Common myeloid progenitor, CD34-positive (primary cell): ENCODE measurements around the gene ADGRL1.

Experiments
- CTCF ChIA-PET: fragments of 350-600 bp; sonication (Branson Sonifier 250); formaldehyde crosslinking; loops from one replicate; lab custom pipeline; 2021; ENCODE audit warnings: antibody characterized with exemption; lab: Charles Lee
- POLR2A ChIA-PET: fragments of 350-600 bp; sonication (Branson Sonifier 250); formaldehyde crosslinking; loops from one replicate; lab custom pipeline; 2021; ENCODE audit warnings: antibody characterized with exemption; lab: Charles Lee
- DNase-seq, 3 donors: peaks; one replicate each; pipeline versions ENCODE4 v3.0.0 to v3.0.0-alpha.2; 2013
- H3K27ac ChIP-seq, 2 experiments: 1 replicate in 1 of 2; 2 replicates in 1 of 2; pipeline ENCODE4 v1.7.0; 2013; ENCODE audit warnings: inconsistent platforms in 2 of 2, low read length in 2 of 2, mild to moderate bottlenecking in 2 of 2, low read depth in 1 of 2, moderate library complexity in 1 of 2; ENCODE audit not compliant: severe bottlenecking in 2 of 2, insufficient read depth in 1 of 2, poor library complexity in 1 of 2
- H3K27me3 ChIP-seq, 5 experiments: replicated peaks in 2 of 5; 1 replicate in 3 of 5; 2 replicates in 2 of 5; pipeline versions ENCODE4 v1.6.1 to v1.7.0; 2013; ENCODE audit warnings: low read length in 4 of 5, mild to moderate bottlenecking in 2 of 5, moderate library complexity in 2 of 5, inconsistent platforms in 1 of 5; ENCODE audit not compliant: insufficient read depth in 5 of 5, control insufficient read depth in 4 of 5
- H3K36me3 ChIP-seq, 4 experiments: 1 replicate in 2 of 4; 2 replicates in 2 of 4; pipeline versions ENCODE4 v1.6.1 to v1.7.0; 2013; ENCODE audit warnings: low read length in 3 of 4, control low read depth in 1 of 4, mild to moderate bottlenecking in 1 of 4; ENCODE audit not compliant: control insufficient read depth in 4 of 4, insufficient read depth in 4 of 4
- H3K4me1 ChIP-seq, 4 experiments: 1 replicate in 3 of 4; 2 replicates in 1 of 4; pipeline versions ENCODE4 v1.6.1 to v1.7.1; 2013; ENCODE audit warnings: low read length in 3 of 4, mild to moderate bottlenecking in 3 of 4, control low read depth in 1 of 4, inconsistent platforms in 1 of 4, moderate library complexity in 1 of 4; ENCODE audit not compliant: control insufficient read depth in 4 of 4, insufficient read depth in 4 of 4; ENCODE audit errors: control extremely low read depth in 1 of 4
- H3K4me3 ChIP-seq, 7 experiments: 1 replicate in 4 of 7; 2 replicates in 3 of 7; pipeline versions ENCODE4 v1.5.1 to v1.7.0; 2013; ENCODE audit warnings: mild to moderate bottlenecking in 7 of 7, low read length in 6 of 7, moderate library complexity in 6 of 7, inconsistent platforms in 2 of 7, low read depth in 2 of 7, control low read depth in 1 of 7; ENCODE audit not compliant: insufficient read depth in 4 of 7, control insufficient read depth in 1 of 7; ENCODE audit errors: extremely low read depth in 1 of 7
- H3K9me3 ChIP-seq, 5 experiments: 1 replicate in 4 of 5; 2 replicates in 1 of 5; pipeline versions ENCODE4 v1.6.1 to v1.7.1; 2013; ENCODE audit warnings: low read length in 4 of 5, mild to moderate bottlenecking in 2 of 5, inconsistent platforms in 1 of 5, low read depth in 1 of 5, moderate library complexity in 1 of 5; ENCODE audit not compliant: control insufficient read depth in 4 of 5, insufficient read depth in 2 of 5; ENCODE audit errors: control extremely low read depth in 1 of 5
- WGBS: methylation state at CpG from one replicate; pipeline ENCODE4 v1.1.5; 2013; ENCODE audit not compliant: insufficient coverage; 5-methylcytosine and 5-hydroxymethylcytosine counted together

ADGRL1 gene

DNA sequence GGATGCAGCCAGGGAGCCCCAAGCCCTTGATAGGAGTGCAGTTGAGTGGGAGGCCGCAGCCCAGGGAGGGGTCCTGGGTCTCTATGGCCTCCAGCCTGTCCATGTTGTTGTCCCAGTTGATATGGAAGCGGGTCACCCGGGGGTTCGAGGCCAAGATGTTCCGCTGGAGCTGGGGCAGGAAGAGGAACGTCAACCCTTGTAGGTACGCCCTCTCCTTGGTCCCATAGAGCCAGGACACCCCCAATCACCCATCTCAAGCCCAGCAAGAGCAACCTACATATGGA is 85.5 kb downstream of the ADGRL1 start:
- ChIA-PET CTCF (interaction anchor here (1.3 to 1.6 kb wide), 2 partner anchors 47 to 60 kb away, joined by 3 read pairs; no protein-coding TSS in a partner anchor), POLR2A (no interaction called here)
- H3K4me3 ChIP-seq: no peak overlapping the region
- WGBS: 98% methylated on average over 6 of the region's 7 CpGs
- H3K27me3 ChIP-seq: no peaks in the 10 kb centered on the region
- peaks cover 5 to 38% (median 29%) of the 10 kb centered on the region in 4 experiments for H3K4me1 ChIP-seq
- H3K27ac ChIP-seq: no peak overlapping the region
- peaks cover 0 to 40% (median 3%) of the 10 kb centered on the region in 4 experiments for H3K36me3 ChIP-seq
- no peak for DNase-seq
- H3K9me3 ChIP-seq: no peaks in the 10 kb centered on the region

DNA sequence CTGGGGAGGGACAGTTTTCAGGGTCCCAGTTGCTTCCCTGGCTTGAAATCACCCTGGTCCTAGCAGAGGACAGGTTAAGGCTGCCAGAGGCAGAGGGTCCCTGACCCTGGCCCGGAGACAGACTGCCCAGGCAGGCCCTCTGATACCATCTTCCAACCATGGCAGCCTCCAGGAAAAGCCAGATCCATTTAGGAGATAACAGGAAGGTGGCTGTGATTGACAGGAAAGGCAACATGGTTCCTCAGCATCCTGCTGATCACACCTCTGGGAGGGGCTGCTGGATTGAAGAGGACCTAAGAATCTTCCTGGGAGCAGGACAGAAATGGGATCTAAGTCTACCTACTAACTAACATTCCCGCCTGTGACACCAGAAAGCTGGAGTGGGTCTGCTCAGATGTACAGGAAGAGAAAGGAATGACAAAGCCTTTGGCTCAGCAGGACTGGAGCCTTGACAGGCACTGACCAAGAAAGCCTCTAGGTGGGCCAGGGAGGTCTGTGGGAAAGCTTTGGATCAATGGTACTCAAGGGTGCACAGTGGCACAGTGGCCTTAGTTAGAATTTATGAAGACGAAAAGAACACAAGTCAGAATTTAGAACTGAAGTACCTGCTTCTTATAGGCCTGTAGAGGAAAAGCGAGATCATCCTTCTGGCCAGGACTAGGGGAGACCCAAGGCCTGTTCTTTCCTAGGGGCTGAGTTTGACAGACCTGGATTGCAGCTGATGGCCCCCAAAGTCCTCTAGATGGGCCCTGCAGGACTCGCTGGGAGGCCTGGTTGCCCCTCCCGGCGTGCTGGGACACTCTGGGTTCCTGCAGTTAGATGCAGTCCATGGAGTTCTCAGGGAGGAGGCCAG is 86.1 kb downstream of the ADGRL1 start:
- Histone ChIP-seq H3K36me3 (peaks cover 0 to 36% (median 3%) of the 10 kb centered on the region in 4 experiments), H3K27me3 (no peaks in the 10 kb centered on the region), H3K9me3 (no peaks in the 10 kb centered on the region), H3K4me3 (no peak overlapping the region), H3K27ac (peak overlapping the region in 1 of 2 experiments; percentile 7), H3K4me1 (peaks cover 7 to 44% (median 29%) of the 10 kb centered on the region in 4 experiments)
- WGBS: 98% methylated on average over 7 of the region's 7 CpGs
- DNase-seq: no peak
- ChIA-PET POLR2A (no interaction called here), CTCF (interaction anchor here (1.3 to 1.7 kb wide), 3 partner anchors 17 to 60 kb away, joined by 3 to 7 read pairs (median 3); partner anchors contain the start of gene ASF1B)

DNA sequence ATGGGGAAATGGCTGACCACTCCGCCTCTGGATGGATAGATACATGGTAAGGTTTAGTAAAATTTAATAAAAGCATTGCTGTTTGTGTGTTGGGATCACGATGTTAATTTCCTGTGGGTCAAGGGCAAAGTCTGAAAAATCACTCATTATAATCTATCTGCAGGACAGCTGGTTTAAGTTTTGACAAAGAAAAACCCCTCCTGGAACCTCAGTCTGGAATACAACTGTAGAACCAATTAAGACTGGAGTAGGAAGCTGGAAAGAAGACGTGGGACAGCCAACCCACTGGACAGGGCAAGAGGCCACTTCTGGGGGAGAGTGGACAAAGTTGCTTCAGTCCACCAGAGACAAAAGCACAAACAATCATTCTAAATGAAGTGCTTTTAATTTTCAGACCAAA is 86.8 kb downstream of the ADGRL1 start:
- ChIA-PET POLR2A (no interaction called here), CTCF (interaction anchor here (1.7 kb wide), 1 partner anchor 17 kb away, joined by 7 read pairs; the partner anchor contains the start of gene ASF1B)
- peaks cover 0 to 28% (median 3%) of the 10 kb centered on the region in 4 experiments for H3K36me3 ChIP-seq
- H3K27ac ChIP-seq: peak overlapping the region; percentile 7 to 88
- DNase-seq: no peak
- peak overlapping the region in 6 of 7 experiments; percentile 56 to 81 (median 69) for H3K4me3 ChIP-seq
- WGBS: 86% methylated on average over 1 of the region's 3 CpGs
- H3K9me3 ChIP-seq: no peaks in the 10 kb centered on the region
- no peaks in the 10 kb centered on the region for H3K27me3 ChIP-seq
- H3K4me1 ChIP-seq: peaks cover 7 to 50% (median 31%) of the 10 kb centered on the region in 4 experiments

DNA sequence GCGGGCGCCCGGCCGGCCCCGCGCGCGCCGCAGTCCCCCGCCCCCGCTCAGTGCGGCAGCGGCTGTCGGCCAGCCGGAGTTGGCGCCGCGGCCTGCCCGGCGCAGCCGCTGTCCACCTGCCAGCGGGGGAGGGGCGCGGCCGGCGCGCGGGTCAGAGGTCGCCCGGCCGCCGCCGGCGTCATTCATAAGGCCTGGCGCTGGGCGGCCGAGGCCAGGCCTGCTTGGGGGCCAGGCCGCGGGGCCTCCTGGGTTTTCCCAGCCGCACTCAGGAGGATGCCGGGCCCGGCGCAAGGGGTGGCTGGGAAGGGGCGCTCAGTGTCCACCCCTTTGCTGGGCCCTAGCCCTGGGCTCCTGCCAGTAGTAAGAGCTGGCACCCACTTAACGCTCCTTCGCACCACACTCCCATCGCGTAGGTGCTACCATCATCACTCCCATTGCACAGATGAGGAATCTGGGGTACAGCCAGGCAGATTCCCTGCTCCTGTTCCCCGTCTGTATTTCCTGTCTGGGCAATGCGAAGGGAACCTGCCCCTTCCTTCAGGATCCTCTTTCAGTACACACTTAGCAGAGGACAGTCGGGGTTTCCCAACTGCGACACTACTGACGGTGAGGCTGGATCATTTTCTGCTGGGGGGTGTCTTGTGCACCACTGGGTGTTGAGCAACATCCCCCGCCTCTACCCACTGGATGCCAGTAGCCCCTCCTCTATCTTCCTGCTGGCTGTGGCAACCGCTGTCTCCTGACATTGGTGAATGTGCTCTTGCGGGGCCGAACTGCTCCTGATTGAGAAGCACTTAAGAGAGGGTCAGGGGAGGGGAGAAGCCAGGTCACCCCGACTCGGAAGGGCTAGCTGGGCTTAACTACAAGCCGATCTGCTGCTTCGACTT is 87.6 kb downstream of the ADGRL1 start:
- ChIA-PET POLR2A (interaction anchor here (0.6 to 1.0 kb wide), 3 partner anchors 27 to 899 kb away, joined by 3 to 4 read pairs (median 4); partner anchors contain the start of gene DNAJB1), CTCF (interaction anchor here (1.2 to 1.7 kb wide), 2 partner anchors 18 to 45 kb away, joined by 5 to 7 read pairs; partner anchors contain the start of genes ASF1B and MISP3)
- H3K4me1 ChIP-seq: peaks cover 7 to 54% (median 31%) of the 10 kb centered on the region in 4 experiments
- H3K36me3 ChIP-seq: peaks cover 0 to 28% (median 3%) of the 10 kb centered on the region in 4 experiments
- WGBS: 0% methylated on average over 54 of the region's 61 CpGs
- no peaks in the 10 kb centered on the region for H3K9me3 ChIP-seq
- no peaks in the 10 kb centered on the region for H3K27me3 ChIP-seq
- DNase-seq: peak; percentile 62 to 90 (median 88)
- peak overlapping the region; percentile 35 to 81 (median 66) for H3K4me3 ChIP-seq
- H3K27ac ChIP-seq: peak overlapping the region; percentile 54 to 88

DNA sequence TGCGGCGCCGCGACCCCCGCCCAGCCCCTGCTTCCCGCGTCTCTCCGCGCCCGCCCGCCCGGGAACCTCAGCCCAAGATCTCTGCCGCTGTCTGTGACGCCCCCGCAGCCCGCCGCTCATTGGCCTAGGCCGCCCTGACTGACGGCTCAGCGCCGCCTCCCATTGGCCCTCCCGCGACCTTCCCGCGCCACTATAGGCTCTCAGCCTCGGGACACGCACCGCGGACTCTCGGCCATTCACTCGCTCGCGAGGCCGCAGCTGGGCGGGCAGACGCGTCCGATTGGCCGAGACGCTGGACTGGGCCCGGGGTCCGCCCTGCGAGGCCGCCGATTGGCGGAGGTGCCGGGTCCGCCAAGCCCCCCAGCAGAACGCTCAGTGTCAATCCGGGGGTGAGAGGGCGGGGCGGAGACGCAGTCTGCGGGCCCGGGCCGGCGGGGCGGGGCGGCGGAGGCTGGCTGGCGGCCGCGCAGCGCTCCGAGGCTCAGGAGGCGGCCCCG is 88.3 kb downstream of the ADGRL1 start, which contains the start of gene PRKACA:
Gene PRKACA, minus strand, starts transcription at position 95 of the 497 bp plus-strand sequence. CDS start 215 bp downstream, outside the sequence.
- ChIA-PET CTCF (interaction anchor here (1.2 to 4.5 kb wide), 2 partner anchors 18 to 44 kb away, joined by 5 to 30 read pairs; partner anchors contain the start of genes ASF1B and MISP3), POLR2A (interaction anchor here (0.6 to 1.0 kb wide), 3 partner anchors 26 to 900 kb away, joined by 3 to 4 read pairs (median 4); partner anchors contain the start of gene DNAJB1)
- Histone ChIP-seq H3K27me3 (no peaks in the 10 kb centered on the region), H3K9me3 (no peaks in the 10 kb centered on the region), H3K36me3 (peaks cover 0 to 23% (median 2%) of the 10 kb centered on the region in 4 experiments), H3K4me1 (peaks cover 7 to 61% (median 31%) of the 10 kb centered on the region in 4 experiments), H3K27ac (peak within 1 kb of the TSS; percentile 54 to 88), H3K4me3 (peak within 1 kb of the TSS; percentile 61 to 86 (median 73))
- DNase-seq: peak; percentile 99
- WGBS: under 1% methylated on average over 61 of the region's 67 CpGs

DNA sequence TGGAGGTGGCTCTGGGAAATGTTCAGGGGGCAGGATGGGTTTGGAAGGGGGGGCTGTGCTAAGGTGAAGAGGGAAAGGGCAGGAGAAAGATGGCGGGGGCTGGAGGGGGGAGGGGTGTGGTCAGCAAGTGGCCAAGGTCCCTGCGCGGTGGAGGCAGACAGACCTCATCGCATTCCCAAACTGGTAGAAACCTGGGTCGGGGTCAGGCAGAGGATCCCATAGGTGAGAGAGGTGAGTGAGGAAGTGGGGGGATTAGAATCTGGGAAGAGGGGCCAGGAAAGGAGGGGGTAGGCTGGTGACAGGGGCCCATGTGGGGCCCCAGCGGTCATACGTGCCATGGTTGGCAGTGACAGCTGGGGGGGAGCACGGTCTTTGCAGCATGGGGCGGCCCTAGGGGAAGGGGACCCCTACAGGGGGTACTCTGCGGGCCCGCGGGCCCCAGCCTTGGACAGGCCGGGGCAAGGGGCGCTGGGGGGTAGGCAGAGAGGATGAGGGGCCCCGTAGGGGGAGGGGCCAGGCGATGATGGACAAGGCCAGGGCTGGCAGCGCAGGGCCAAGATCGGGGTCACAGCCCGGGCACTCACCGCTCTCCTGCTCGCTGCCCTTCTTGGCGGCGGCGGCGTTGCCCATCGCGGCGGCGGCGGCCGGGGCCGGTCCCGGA is 88.9 kb downstream of the ADGRL1 start:
- peak overlapping the region; percentile 60 to 86 (median 73) for H3K4me3 ChIP-seq
- DNase-seq: peak in 2 of 3 donors; percentile 25 to 39

More for the DNA sequence above, 88.9 kb downstream of the ADGRL1 start:
- Histone ChIP-seq H3K27ac (peak overlapping the region in 1 of 2 experiments; percentile 61), H3K9me3 (no peaks in the 10 kb centered on the region), H3K27me3 (no peaks in the 10 kb centered on the region), H3K4me1 (peaks cover 7 to 67% (median 31%) of the 10 kb centered on the region in 4 experiments), H3K36me3 (peaks cover 0 to 20% (median 2%) of the 10 kb centered on the region in 4 experiments)
- CTCF ChIA-PET: interaction anchor here (1.2 to 4.5 kb wide), 3 partner anchors 14 to 44 kb away, joined by 5 to 30 read pairs (median 22); partner anchors contain the start of genes ASF1B and MISP3
- POLR2A ChIA-PET: interaction anchor here (1.0 kb wide), 2 partner anchors 25 to 401 kb away, joined by 3 to 4 read pairs; partner anchors contain the start of gene DNAJB1
- 0% methylated on average over 29 of the region's 33 CpGs for WGBS
